Stimulated activated CD4-positive, alpha-beta T cell treated with anti-CD3 and anti-CD28 coated beads, Interleukin-15, amount 100 ng/mL, for 24 hours (primary cell): ENCODE results near the gene PROZ.
A peak's percentile ranks its signal among the peaks of the same experiment; 100 is the strongest.

Source experiments
- DNase-seq: peaks from one replicate; pipeline ENCODE4 v3.0.0-alpha.2; 2020

PROZ gene

GRCh38 chr13:113120300-113121182, 37.9 kb upstream of the PROZ start:
- DNase-seq = no peak

- DNase-seq = no peak
Measured at GRCh38 chr13:113121183-113121927, 37.1 kb upstream of the PROZ start.

GRCh38 chr13:113121928-113122471, 36.4 kb upstream of the PROZ start:
- DNase-seq = no peak

- DNase-seq = no peak
Measured at GRCh38 chr13:113122550-113123225, 35.8 kb upstream of the PROZ start, which contains the start of gene F10. TSS of gene F10 (plus strand) at chr13:113122799. CDS start at chr13:113122856, 57 bp downstream.

GRCh38 chr13:113123226-113124201, 34.9 kb upstream of the PROZ start:
- peak; percentile 20 for DNase-seq

- no peak for DNase-seq
Measured at GRCh38 chr13:113124211-113124970, 34.1 kb upstream of the PROZ start.

- no peak for DNase-seq
Measured at GRCh38 chr13:113125506-113126264, 32.8 kb upstream of the PROZ start.

GRCh38 chr13:113126265-113127150, 31.9 kb upstream of the PROZ start:
- DNase-seq = no peak

GRCh38 chr13:113129480-113129879, 29.0 kb upstream of the PROZ start:
- no peak for DNase-seq

GRCh38 chr13:113129921-113130750, 28.3 kb upstream of the PROZ start:
- DNase-seq = peak; percentile 65

- DNase-seq = no peak
Measured at GRCh38 chr13:113135281-113135760, 23.1 kb upstream of the PROZ start.

- no peak for DNase-seq
Measured at GRCh38 chr13:113137691-113138298, 20.7 kb upstream of the PROZ start.

- no peak for DNase-seq
Measured at GRCh38 chr13:113138792-113139551, 19.5 kb upstream of the PROZ start.

- DNase-seq = no peak
Measured at GRCh38 chr13:113139577-113139976, 18.9 kb upstream of the PROZ start.

GRCh38 chr13:113140677-113141600, 17.5 kb upstream of the PROZ start:
- no peak for DNase-seq

GRCh38 chr13:113141601-113141970, 16.9 kb upstream of the PROZ start:
- DNase-seq = no peak
